ENCODE measurements around the gene TBX6.

DNA sequence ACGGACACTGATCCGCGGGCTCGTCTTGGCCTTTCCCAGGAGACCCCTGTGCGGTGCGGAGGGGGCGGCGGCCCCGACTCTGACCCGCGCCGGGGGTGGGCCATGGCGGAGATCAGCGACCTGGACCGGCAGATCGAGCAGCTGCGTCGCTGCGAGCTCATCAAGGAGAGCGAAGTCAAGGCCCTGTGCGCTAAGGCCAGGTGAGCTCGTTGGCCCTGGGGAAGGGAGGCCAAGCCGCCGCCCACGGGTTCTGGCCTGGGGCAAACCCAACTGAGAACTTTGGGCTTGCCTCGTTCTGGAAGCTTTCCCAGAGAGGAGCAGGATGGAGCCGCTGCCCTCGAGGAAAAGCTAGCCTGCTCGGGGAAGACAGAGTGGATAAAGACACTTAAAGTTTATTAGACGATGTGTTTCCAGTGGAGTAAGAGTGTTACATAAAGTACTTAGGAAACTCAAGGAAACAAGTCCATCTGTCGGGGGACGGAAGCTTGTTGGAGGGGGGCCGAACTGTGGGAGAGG lies 15.4 kb downstream of the TBX6 start:
- no peak for TF ChIP-seq POLR2AphosphoS5 (IDR thresholded peaks at IDR 0.05; ENCODE audit: low read depth, low read length)
- no peak for TF ChIP-seq REST (IDR thresholded peaks at IDR 0.05; ENCODE audit: insufficient read depth in 1 of 2, low read depth in 2 of 2, low read length in 2 of 2)

All from PFSK-1 (cell line).